ENCODE data around the gene EPYC.

EPYC gene

GRCh38 chr12:90936230-90937005 is 68.4 kb downstream of the EPYC start (continued):
- TF ChIP-seq ZBTB11 (tag by site-specific recombination; conservative IDR thresholded peaks at IDR 0.05; ENCODE audit: low read depth) (no peak), ZBTB7A (tag by site-specific recombination; IDR thresholded peaks at IDR 0.05; ENCODE audit: low read depth) (no peak), TSHZ1 (tag by site-specific recombination; IDR thresholded peaks at IDR 0.05; ENCODE audit: borderline replicate concordance) (no peak), ZNF26 (tag by site-specific recombination; IDR thresholded peaks at IDR 0.05) (no peak)

GRCh38 chr12:90925562-90925961 is 79.2 kb downstream of the EPYC start:
- CTCF ChIA-PET, result interaction anchor here (0.6 to 1.1 kb wide), 2 partner anchors 16 to 499 kb away, joined by 3 read pairs; no protein-coding TSS in a partner anchor
- Histone ChIP-seq H3K4me3 (ENCODE audit: low read depth, low read length) (no peak overlapping the region), H3K4me1 (ENCODE audit: control insufficient read depth, insufficient read depth, low read length) (no peaks in the 10 kb centered on the region), H3K27ac (ENCODE audit: extremely low read depth, low read depth, low read length) (no peak overlapping the region), H3K9me3 (ENCODE audit: control insufficient read depth, insufficient read depth, low read depth, low read length) (no peaks in the 10 kb centered on the region), H3K36me3 (ENCODE audit: control insufficient read depth in 2 of 2, insufficient read depth in 1 of 2, low read length in 2 of 2) (no peaks in the 10 kb centered on the region)
- POLR2A ChIA-PET, result no interaction called here
- TF ChIP-seq ZNF423 (tag by site-specific recombination; IDR thresholded peaks at IDR 0.05) (no peak), ZSCAN16 (tag by site-specific recombination; IDR thresholded peaks at IDR 0.05) (no peak), ZBTB44 (tag by site-specific recombination; IDR thresholded peaks at IDR 0.05) (no peak), ZNF280D (tag by site-specific recombination; IDR thresholded peaks at IDR 0.05) (no peak), HOXD13 (CRISPR knock-in tag; IDR thresholded peaks at IDR 0.05; ENCODE audit: borderline replicate concordance) (no peak), ZNF76 (tag by site-specific recombination; IDR thresholded peaks at IDR 0.05; ENCODE audit: borderline replicate concordance, low read depth) (no peak), TCF7L2 (IDR thresholded peaks at IDR 0.05; ENCODE audit: borderline replicate concordance, low read depth, low read length) (no peak), ZNF621 (tag by site-specific recombination; IDR thresholded peaks at IDR 0.05) (no peak), HOXA7 (CRISPR knock-in tag; IDR thresholded peaks at IDR 0.05; ENCODE audit: borderline replicate concordance) (no peak)

Measured in HEK293 (cell line).